HG02610 (cell line): Measurements from ENCODE around the gene PCDHB5.
"Not testable (repeated sequence)": the region's sequence is repeated elsewhere in the genome, so short reads cannot be mapped to it uniquely, and the experiment has no call there.

Source experiments
- ATAC-seq: cut with Tn5 transposase; IDR thresholded peaks from one replicate; pipeline ENCODE4 v1.9.1; 2021; ENCODE audit warnings: mild to moderate bottlenecking, moderate library complexity; ENCODE audit not compliant: unreplicated experiment

PCDHB5 gene

DNA sequence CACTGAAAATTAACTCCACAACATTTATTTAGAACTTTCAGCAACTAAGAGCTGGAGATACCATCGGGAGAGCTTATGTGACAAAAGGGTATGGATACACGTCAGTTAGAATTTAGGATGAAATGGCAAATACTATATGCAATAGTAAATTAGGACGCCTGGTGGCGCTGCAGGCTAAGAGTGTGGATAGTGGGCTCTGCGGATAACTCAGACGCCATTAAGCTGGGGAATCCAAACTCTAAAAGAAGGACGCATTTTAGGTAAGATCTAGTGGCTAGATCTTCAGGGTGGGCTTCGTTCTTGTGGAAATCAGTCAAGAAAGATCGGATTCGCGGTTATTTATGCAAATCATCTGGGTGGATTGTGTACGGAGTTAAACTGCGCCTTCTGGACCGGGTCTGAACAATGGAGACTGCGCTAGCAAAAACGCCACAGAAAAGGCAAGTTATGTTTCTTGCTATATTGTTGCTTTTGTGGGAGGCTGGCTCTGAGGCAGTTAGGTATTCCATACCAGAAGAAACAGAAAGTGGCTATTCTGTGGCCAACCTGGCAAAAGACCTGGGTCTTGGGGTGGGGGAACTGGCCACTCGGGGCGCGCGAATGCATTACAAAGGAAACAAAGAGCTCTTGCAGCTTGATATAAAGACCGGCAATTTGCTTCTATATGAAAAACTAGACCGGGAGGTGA is at the start of gene PCDHB5:
Gene PCDHB5, plus strand, starts transcription at position 177 of the 688 bp plus-strand sequence. Its CDS starts 229 bp downstream, at position 406.
- no peak for ATAC-seq

- ATAC-seq, result no peak
These were observed 40.3 kb upstream of the PCDHB5 start, which contains the start of gene PCDHB2 for GRCh38 chr5:141094481-141095262. Gene PCDHB2 (plus strand): TSS chr5:141094615. CDS start chr5:141094791, 176 bp downstream.

DNA sequence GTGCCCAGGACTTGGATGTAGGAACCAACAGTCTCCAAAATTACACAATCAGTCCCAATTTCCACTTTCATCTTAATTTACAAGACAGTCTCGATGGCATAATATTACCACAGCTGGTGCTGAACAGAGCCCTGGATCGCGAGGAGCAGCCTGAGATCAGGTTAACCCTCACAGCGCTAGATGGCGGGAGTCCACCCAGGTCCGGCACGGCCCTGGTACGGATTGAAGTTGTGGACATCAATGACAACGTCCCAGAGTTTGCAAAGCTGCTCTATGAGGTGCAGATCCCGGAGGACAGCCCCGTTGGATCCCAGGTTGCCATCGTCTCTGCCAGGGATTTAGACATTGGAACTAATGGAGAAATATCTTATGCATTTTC is 39.8 kb upstream of the PCDHB5 start:
- ATAC-seq, result no peak

DNA sequence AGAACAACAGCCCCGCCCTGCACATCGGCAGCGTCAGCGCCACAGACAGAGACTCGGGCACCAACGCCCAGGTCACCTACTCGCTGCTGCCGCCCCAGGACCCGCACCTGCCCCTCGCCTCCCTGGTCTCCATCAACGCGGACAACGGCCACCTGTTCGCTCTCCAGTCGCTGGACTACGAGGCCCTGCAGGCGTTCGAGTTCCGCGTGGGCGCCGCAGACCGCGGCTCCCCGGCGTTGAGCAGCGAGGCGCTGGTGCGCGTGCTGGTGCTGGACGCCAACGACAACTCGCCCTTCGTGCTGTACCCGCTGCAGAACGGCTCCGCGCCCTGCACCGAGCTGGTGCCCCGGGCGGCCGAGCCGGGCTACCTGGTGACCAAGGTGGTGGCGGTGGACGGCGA is 38.8 kb upstream of the PCDHB5 start:
- ATAC-seq, result not testable (repeated sequence)

- ATAC-seq, result not testable (repeated sequence)
These were observed 38.4 kb upstream of the PCDHB5 start for GRCh38 chr5:141096586-141096985.

DNA sequence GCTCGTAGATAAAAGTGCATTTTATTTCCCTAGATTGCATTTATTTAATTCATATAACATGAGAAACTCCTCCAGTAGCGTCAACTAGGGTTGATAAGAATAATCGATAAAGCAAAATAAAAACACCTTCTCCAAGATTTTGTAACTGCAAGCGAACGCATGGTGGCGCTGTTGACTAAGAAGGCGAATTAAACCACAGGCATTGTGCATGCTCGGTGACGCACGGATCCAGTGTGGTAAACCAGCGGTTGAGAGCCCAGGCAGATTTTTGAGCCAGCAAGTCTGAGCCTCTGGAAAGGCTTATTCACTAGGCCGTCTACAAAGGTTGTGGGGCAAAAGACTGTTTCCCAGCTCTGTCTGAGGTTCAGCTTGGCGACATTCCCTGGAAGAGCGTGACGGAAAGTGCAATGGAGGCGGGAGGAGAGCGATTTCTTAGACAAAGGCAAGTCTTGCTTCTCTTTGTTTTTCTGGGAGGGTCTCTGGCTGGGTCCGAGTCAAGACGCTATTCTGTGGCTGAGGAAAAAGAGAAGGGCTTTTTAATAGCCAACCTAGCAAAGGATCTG is 34.7 kb upstream of the PCDHB5 start, which contains the start of gene PCDHB3:
Gene PCDHB3, plus strand, starts transcription at position 231 of the 563 bp plus-strand sequence. Its CDS starts 177 bp downstream, at position 408.
- ATAC-seq, result no peak

DNA sequence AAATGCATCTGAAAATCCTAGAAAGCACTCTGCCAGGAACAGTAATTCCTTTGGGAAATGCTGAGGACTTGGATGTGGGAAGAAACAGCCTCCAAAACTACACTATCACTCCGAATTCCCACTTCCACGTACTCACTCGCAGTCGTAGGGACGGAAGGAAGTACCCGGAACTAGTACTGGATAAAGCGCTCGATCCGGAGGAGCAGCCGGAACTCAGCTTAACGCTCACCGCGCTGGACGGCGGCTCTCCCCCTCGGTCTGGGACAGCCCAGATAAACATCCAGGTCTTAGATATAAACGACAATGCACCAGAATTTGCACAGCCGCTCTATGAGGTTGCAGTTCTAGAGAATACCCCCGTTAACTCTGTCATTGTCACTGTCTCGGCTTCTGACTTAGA is 33.9 kb upstream of the PCDHB5 start:
- no peak for ATAC-seq

GRCh38 chr5:141102070-141102469 is 32.9 kb upstream of the PCDHB5 start:
- not testable (repeated sequence) for ATAC-seq

DNA sequence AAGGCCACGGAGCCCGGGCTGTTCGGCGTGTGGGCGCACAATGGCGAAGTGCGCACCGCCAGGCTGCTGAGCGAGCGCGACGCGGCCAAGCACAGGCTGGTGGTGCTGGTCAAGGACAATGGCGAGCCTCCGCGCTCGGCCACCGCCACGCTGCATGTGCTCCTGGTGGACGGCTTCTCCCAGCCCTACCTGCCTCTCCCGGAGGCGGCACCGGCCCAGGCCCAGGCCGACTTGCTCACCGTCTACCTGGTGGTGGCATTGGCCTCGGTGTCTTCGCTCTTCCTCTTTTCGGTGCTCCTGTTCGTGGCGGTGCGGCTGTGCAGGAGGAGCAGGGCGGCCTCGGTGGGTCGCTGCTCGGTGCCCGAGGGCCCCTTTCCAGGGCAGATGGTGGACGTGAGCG is 32.5 kb upstream of the PCDHB5 start:
- not testable (repeated sequence) for ATAC-seq

DNA sequence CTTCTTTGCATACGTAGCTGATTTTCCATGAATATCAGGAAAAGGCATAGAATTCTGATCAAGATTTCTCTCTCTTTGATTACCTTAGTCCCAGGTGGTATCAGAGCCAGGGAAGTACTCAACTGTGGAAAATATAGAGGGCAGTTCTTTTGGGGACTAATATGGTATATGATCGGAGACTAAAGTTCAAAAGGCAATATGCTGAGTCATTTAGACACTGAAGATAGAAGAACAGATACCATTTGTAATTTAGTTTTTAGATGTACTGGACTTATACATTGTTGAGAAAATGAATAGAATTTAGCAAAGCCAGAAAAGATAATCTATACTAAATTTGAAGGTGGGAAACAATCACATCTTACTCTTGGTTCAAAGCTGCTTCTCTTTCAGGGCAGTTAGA is 29.7 kb upstream of the PCDHB5 start:
- no peak for ATAC-seq

DNA sequence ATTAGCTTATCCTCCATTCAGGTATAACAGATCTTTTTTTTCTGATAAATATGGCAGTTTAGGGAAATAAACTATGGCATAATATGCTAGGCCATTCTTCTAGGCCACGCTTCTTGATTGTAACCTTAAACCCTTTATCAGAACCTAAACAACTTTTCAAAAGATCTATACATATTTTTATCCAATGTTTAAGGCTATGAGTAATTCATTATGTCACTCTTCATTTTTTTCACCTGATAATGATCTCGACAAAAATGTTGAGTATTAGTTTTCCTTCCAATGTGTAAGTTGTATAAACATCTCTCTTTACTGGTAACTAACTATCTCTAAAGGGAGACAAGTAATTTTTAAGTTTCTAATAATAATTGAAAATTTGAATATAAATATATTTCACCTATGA is 15.8 kb upstream of the PCDHB5 start:
- no peak for ATAC-seq

- ATAC-seq, result no peak
These were observed 13.4 kb upstream of the PCDHB5 start, which contains the start of gene PCDHB4 for GRCh38 chr5:141121563-141121962. Gene PCDHB4 (plus strand): TSS chr5:141121818. CDS start chr5:141121999, 181 bp downstream.

GRCh38 chr5:141121985-141122384 is 13.0 kb upstream of the PCDHB5 start:
- ATAC-seq, result no peak

- ATAC-seq, result not testable (repeated sequence)
These were observed 11.4 kb upstream of the PCDHB5 start for GRCh38 chr5:141123396-141124135.

DNA sequence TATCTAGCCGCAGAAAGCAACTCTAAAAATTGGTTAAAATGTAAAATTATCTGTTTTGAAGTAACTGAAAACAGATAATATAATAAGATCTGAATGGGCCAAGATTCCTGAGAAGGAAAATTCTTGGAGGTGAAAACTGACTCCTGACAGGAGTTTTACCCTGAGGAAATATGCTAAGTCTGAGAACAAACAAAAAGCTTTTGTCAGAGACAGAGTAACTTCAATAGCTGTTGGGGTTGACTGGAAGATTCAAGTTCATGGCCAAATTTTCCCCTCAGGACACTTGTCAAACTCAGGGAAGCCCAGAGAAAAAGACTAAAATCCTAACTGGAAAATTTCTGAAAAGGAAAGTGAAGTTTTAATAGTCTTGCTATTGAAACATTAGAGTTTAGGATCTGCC is 7.7 kb upstream of the PCDHB5 start:
- ATAC-seq, result no peak

DNA sequence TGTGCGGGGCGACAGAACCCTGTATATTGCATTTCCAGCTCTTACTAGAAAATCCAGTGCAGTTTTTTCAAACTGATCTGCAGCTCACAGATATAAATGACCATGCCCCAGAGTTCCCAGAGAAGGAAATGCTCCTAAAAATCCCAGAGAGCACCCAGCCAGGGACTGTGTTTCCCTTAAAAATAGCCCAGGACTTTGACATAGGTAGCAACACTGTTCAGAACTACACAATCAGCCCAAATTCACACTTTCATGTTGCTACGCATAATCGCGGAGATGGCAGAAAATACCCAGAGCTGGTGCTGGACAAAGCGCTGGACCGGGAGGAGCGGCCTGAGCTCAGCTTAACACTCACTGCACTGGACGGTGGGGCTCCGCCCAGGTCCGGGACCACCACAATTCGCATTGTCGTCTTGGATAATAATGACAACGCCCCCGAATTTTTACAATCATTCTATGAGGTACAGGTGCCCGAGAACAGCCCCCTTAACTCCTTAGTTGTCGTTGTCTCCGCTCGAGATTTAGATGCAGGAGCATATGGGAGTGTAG is 786 bp downstream of the PCDHB5 start:
- ATAC-seq, result no peak

DNA sequence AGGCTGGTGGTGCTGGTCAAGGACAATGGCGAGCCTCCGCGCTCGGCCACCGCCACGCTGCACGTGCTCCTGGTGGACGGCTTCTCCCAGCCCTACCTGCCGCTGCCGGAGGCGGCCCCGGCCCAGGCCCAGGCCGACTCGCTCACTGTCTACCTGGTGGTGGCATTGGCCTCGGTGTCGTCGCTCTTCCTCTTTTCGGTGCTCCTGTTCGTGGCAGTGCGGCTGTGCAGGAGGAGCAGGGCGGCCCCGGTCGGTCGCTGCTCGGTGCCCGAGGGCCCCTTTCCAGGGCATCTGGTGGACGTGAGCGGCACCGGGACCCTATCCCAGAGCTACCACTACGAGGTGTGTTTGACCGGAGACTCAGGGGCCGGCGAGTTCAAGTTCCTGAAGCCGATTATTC is 2.3 kb downstream of the PCDHB5 start:
- ATAC-seq, result not testable (repeated sequence)

DNA sequence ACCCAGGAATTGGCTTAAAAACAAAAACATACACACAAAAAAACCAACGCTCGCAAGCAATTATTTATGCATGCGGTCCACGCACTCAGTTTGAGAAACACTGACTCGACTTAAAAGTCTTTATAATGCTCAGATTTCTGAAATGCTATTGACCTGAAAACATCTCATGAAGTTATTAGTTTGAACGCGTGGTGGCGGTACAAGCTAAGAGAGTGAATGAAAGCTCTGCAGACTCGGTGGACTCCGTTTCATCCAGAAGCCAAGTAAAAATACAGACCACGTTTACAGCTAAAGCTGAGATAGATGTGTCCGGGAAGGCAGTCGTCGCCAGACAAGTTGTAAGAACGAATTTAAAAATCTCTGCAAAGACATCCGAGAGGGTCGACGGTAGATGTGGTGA is 14.8 kb downstream of the PCDHB5 start, which contains the start of gene PCDHB6:
Gene PCDHB6, plus strand, starts transcription at position 246 of the 400 bp plus-strand sequence. CDS start 201 bp downstream, outside the sequence.
- no peak for ATAC-seq

DNA sequence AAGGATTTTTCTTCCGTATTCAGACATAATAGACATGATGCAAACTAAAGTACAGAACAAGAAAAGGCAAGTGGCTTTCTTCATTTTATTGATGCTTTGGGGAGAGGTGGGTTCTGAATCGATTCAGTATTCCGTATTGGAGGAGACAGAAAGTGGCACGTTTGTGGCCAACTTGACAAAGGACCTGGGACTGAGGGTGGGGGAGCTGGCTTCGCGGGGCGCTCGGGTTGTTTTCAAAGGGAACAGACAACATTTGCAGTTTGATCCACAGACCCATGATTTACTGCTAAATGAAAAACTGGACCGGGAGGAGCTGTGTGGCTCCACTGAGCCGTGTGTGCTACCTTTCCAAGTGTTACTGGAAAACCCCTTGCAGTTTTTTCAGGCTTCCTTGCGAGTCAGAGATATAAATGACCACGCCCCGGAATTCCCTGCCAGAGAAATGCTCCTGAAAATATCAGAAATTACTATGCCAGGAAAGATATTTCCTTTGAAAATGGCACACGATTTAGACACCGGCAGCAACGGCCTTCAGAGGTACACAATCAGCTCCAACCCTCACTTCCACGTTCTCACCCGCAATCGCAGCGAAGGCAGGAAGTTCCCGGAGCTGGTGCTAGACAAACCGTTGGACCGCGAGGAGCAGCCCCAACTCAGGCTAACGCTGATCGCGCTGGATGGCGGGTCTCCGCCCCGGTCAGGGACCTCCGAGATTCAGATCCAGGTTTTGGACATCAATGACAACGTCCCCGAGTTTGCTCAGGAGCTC is 15.4 kb downstream of the PCDHB5 start:
- ATAC-seq, result no peak

- no peak for ATAC-seq
These were observed 16.0 kb downstream of the PCDHB5 start for GRCh38 chr5:141150993-141151325.
